Activated CD4-positive, alpha-beta memory T cell treated with anti-CD3 and anti-CD28 coated beads, Interleukin-2, amount 10 ng/mL, durations not matched to agents 7 days and 5 days (primary cell): ENCODE measurements around the gene ETF1. TPM values are rescaled to one million over a fixed set of nuclear protein-coding genes. Genes with fewer than 3 reads are reported as not detected.

Experiments used
- CTCF ChIA-PET: fragments of 350-600 bp; sonication (Branson Sonifier 250); formaldehyde crosslinking; loops from one replicate; lab custom pipeline; 2021; ENCODE audit warnings: antibody characterized with exemption, inconsistent platforms; lab: Charles Lee
- POLR2A ChIA-PET: fragments of 350-600 bp; sonication (Branson Sonifier 250); formaldehyde crosslinking; loops from one replicate; lab custom pipeline; 2021; ENCODE audit warnings: antibody characterized with exemption; lab: Charles Lee
- DNase-seq: peaks from one replicate; pipeline ENCODE4 v3.0.0-alpha.2; 2020
- H3K27ac Mint-ChIP-seq: one replicate; pipeline ENCODE4 v1.8.0; 2021; ENCODE audit warnings: mild to moderate bottlenecking, mixed read lengths
- H3K27me3 Mint-ChIP-seq: one replicate; pipeline ENCODE4 v1.8.0; 2021; ENCODE audit warnings: mixed read lengths
- H3K36me3 Mint-ChIP-seq: one replicate; pipeline ENCODE4 v1.8.0; 2021; ENCODE audit warnings: low read depth, mixed read lengths
- H3K4me1 Mint-ChIP-seq: one replicate; pipeline ENCODE4 v1.8.0; 2021; ENCODE audit warnings: mixed read lengths
- H3K4me3 Mint-ChIP-seq: one replicate; pipeline ENCODE4 v1.8.0; 2021; ENCODE audit warnings: mild to moderate bottlenecking, mixed read lengths
- H3K9me3 Mint-ChIP-seq: one replicate; pipeline ENCODE4 v1.8.0; 2021; ENCODE audit warnings: mixed read lengths
- total RNA-seq, 2 experiments: library from RNA; stranded (reverse); gene quantifications; one replicate each; pipeline ENCODE4 v1.2.3, GENCODE V29; 2021

The ETF1 gene
- total RNA-seq, 2 experiments from 2014 or later: 77.5 to 81.7 TPM

DNA sequence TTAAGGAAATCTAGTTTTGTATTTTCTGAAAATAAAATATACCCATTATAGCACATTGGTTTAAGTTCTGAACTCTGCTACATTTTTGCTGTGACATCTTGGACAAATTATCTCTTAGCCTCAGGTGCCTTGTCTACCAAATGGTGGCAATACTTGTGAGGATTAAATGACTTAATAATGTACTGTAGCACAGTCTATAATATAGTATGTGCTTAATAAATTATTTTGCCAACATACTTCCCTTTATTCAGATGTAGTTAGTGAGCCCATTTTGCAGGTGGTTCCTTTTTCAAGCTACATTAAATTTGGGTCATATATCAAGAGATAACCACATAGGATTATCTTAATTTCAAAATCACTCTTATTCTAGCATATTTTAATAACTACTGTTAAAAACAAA is 3.2 kb downstream of the ETF1 start:
- ChIA-PET POLR2A (interaction anchor here (1.0 kb wide), 1 partner anchor 13 kb away, joined by 4 read pairs; no protein-coding TSS in a partner anchor), CTCF (no interaction called here)
- H3K36me3 Mint-ChIP-seq: peaks cover 41% of the 10 kb centered on the region
- no peaks in the 10 kb centered on the region for H3K9me3 Mint-ChIP-seq
- peaks cover 58% of the 10 kb centered on the region for H3K4me1 Mint-ChIP-seq
- H3K4me3 Mint-ChIP-seq: no peak overlapping the region
- no peak for DNase-seq
- H3K27ac Mint-ChIP-seq: no peak overlapping the region
- H3K27me3 Mint-ChIP-seq: no peaks in the 10 kb centered on the region

DNA sequence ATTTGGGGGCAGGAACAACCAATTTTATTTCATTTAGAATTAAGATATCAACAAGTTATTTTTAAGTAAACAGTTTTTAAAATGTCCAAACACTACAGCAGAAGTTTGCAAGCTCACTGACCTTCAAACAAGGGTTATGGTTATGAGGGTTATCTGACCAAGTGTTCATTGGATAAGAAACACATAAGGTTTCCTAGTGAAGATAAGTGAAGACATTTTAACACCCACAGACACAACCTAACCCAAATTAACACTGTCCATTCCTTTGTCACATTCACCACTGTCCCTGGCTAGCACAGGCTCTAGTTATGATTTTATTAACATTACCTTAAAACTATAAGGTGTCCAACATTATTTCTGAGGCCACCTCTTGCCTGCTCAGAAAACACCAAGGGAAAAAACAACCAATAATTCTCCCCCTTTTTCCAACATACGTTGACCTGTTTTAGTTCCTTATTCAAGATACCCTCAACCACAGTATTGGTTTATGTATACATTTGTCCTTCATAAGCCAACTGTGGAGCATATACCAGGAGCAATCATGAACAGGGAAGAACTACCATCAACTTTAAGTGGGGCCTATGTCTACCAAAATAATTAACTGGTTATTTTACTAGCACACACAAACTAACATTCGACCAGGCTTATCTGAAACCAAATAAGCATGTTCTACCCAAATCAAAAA is 4.0 kb downstream of the ETF1 start:
- Mint-ChIP-seq H3K36me3 (peaks cover 43% of the 10 kb centered on the region), H3K27ac (no peak overlapping the region), H3K27me3 (no peaks in the 10 kb centered on the region), H3K4me3 (no peak overlapping the region), H3K4me1 (peaks cover 55% of the 10 kb centered on the region), H3K9me3 (no peaks in the 10 kb centered on the region)
- DNase-seq: no peak
- POLR2A ChIA-PET: no interaction called here
- CTCF ChIA-PET: no interaction called here

DNA sequence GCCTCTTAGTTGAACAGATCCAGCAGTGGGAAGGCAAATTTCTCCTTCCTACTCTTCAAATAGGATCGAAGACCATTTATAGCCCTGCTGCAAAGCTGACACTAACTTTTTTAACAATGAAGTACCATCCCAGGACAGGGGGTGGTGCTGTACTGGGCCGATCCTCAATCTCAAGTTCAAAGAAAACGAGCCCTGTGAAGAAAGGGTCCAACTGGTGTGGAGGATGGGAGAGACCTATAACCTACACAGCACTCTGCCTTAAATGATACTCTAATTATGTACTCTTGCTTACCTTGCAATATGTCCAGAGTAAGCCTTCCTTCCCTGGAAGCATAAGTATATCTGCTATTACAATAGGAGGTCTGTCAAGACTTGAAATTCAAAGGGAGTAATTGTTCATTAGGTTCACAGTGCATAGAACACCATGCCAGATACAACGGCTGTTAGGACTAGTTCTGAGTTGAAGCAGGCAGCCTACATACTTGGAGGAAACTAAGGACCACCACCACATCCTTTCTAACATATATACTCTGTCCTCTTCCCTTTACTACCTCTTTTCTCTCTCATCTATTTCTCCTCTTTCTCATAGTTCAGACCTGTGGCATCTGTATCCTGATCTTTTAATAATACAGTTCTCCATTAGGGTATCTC is 6.2 kb downstream of the ETF1 start:
- H3K9me3 Mint-ChIP-seq: no peaks in the 10 kb centered on the region
- no peak for DNase-seq
- POLR2A ChIA-PET: interaction anchor here (0.6 to 2.1 kb wide), 3 partner anchors 10 to 39 kb away, joined by 3 to 5 read pairs (median 5); partner anchors contain the start of gene HSPA9
- no peak overlapping the region for H3K4me3 Mint-ChIP-seq
- H3K27ac Mint-ChIP-seq: peak overlapping the region; percentile 42
- peaks cover 52% of the 10 kb centered on the region for H3K36me3 Mint-ChIP-seq
- no peaks in the 10 kb centered on the region for H3K27me3 Mint-ChIP-seq
- CTCF ChIA-PET: interaction anchor here (1.1 to 1.7 kb wide), 2 partner anchors 10 to 11 kb away, joined by 3 to 6 read pairs; no protein-coding TSS in a partner anchor
- peaks cover 62% of the 10 kb centered on the region for H3K4me1 Mint-ChIP-seq

DNA sequence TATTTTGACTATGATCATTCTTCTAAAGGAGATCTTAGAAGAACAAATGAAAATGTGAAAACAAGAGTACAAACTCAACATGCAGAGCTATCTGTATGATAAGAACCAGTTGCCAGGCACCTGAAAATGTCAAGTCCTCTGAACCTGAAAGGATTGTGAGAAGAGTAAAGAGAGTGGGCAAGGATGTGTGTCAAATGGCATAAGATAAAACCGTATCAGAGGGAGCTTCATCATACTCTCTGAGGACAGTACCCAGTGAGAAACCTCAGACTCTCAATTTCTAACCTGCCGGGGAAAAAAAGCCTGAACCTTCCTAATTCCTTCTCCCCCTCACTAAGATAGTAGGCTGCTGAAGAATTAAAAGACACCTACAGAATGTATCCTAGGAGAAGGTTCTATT is 6.8 kb downstream of the ETF1 start:
- Mint-ChIP-seq H3K27ac (peak overlapping the region; percentile 42), H3K9me3 (no peaks in the 10 kb centered on the region), H3K27me3 (no peaks in the 10 kb centered on the region), H3K4me1 (peaks cover 58% of the 10 kb centered on the region), H3K36me3 (peaks cover 53% of the 10 kb centered on the region), H3K4me3 (no peak overlapping the region)
- ChIA-PET POLR2A (interaction anchor here (0.7 to 2.1 kb wide), 3 partner anchors 9 to 39 kb away, joined by 3 to 5 read pairs (median 5); partner anchors contain the start of gene HSPA9), CTCF (interaction anchor here (0.8 to 1.7 kb wide), 3 partner anchors 10 to 32 kb away, joined by 3 to 6 read pairs (median 3); no protein-coding TSS in a partner anchor)
- DNase-seq: no peak

DNA sequence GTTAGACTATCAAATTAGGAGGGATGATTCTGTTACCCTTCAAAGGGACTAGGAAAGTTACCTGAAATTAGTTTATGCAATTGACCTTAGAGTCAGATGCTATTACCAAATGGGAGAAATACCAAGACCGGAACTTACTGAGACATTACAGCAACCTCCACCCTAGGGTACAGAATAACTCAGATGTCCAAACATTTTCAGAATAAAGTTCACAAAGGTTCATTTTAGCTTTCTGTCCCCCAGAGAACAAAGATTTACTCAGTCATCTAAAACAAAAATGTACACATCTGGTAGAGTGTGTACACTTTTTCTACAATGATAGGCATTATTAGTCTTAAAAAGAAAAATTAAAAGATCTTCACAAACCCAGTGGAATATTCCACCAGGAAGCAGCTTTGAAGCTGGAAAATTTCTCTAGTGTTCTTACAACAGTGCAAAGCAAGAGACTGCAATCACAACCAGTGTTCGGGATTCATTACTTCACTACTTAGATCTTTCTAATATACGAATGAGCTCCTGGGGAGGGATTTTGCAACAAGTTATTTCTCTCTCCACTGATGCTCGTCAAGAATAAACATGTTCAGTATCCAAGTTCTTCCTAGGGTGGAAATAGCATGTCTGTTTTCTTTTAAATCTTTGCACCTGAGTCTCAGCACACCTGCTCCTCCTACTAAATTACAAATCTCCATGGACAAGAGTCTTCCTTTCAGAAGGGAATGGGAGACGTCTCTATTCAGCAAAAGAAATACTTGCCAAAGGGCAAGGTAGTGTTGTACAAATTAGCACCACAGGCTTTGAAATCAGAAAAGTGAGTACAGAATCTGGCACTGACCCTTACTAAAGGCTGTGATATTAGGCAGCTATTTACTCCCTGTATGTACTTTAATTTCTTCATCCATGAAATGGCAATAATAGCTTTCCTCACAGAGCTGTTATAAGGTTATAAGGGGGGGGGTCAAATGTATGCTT is 8.8 kb downstream of the ETF1 start:
- Mint-ChIP-seq H3K27ac (no peak overlapping the region), H3K4me1 (peaks cover 49% of the 10 kb centered on the region), H3K9me3 (no peaks in the 10 kb centered on the region), H3K4me3 (no peak overlapping the region), H3K36me3 (peaks cover 53% of the 10 kb centered on the region), H3K27me3 (no peaks in the 10 kb centered on the region)
- POLR2A ChIA-PET: interaction anchor here (1.6 to 4.6 kb wide), 2 partner anchors 9 to 42 kb away, joined by 6 to 31 read pairs; partner anchors contain the start of genes ETF1 and HSPA9
- DNase-seq: no peak
- CTCF ChIA-PET: interaction anchor here (0.6 to 1.0 kb wide), 3 partner anchors 8 to 84 kb away, joined by 3 to 7 read pairs (median 5); no protein-coding TSS in a partner anchor

DNA sequence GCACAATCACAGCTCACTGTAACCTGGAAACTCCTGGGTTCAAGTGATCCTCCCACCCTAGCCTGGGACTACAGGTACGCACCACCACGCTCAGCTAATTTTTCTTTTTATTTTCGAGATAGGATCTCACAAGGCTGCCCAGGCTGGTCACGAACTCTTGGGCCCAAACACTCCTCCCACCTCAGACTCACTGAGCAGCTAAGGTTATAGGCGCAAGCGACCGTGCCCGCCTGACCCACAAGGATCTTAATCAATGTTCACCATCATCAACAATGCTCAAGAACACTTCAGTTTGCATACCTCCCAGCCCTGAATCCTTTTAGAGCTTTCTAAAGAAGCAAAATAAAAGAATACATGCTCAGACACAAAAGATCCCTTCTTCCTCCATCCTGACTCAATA is 13.2 kb downstream of the ETF1 start:
- no peaks in the 10 kb centered on the region for H3K27me3 Mint-ChIP-seq
- no peak overlapping the region for H3K27ac Mint-ChIP-seq
- peaks cover 36% of the 10 kb centered on the region for H3K4me1 Mint-ChIP-seq
- ChIA-PET POLR2A (interaction anchor here (0.8 to 1.1 kb wide), 2 partner anchors 13 to 18 kb away, joined by 4 to 11 read pairs; partner anchors contain the start of gene ETF1), CTCF (interaction anchor here (0.7 to 2.2 kb wide), 3 partner anchors 13 to 178 kb away, joined by 3 to 7 read pairs (median 6); partner anchors contain the start of genes ETF1 and KDM3B)
- H3K4me3 Mint-ChIP-seq: no peak overlapping the region
- peaks cover 45% of the 10 kb centered on the region for H3K36me3 Mint-ChIP-seq
- no peak for DNase-seq
- H3K9me3 Mint-ChIP-seq: no peaks in the 10 kb centered on the region

DNA sequence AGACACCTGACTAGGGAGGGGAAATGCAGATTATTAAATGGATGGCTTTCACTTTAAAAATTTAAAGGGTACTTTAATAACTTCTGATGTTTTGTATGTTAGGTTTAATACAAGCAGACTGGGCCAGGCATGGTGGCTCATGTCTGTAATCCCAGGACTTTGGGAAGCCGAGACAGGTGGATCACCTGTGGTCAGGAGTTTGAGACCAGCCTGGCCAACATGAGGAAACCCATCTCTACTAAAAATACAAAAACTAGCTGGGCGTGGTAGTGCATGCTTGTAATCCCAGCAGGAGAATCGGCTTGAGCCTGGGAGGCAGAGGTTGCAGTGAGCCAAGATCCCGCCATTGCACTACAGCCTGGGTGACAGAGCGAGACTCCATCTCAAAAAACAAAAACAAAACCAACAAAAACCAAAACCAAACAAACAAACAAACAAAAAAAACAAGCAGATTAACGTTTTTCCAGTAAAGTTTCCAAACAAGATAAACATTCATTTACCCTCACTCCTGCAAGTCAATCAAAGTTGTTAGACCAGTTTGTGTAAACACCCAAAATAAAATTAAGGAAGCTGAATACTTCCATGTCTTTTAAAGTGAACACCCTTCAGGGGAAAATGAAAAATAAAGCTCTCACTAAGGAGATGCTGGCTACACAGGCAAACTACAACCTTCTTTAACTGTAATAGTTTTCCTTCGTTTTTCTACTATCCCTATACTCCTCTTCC is 14.1 kb downstream of the ETF1 start:
- no peak for DNase-seq
- H3K4me1 Mint-ChIP-seq: peaks cover 30% of the 10 kb centered on the region
- H3K27me3 Mint-ChIP-seq: no peaks in the 10 kb centered on the region
- ChIA-PET POLR2A (interaction anchor here (0.7 to 3.9 kb wide), 4 partner anchors 14 to 351 kb away, joined by 3 to 15 read pairs (median 4); partner anchors contain the start of gene ETF1), CTCF (interaction anchor here (1.8 to 2.3 kb wide), 3 partner anchors 14 to 177 kb away, joined by 6 to 7 read pairs (median 6); partner anchors contain the start of genes ETF1 and KDM3B)
- H3K36me3 Mint-ChIP-seq: peaks cover 38% of the 10 kb centered on the region
- no peaks in the 10 kb centered on the region for H3K9me3 Mint-ChIP-seq
- no peak overlapping the region for H3K4me3 Mint-ChIP-seq
- no peak overlapping the region for H3K27ac Mint-ChIP-seq

DNA sequence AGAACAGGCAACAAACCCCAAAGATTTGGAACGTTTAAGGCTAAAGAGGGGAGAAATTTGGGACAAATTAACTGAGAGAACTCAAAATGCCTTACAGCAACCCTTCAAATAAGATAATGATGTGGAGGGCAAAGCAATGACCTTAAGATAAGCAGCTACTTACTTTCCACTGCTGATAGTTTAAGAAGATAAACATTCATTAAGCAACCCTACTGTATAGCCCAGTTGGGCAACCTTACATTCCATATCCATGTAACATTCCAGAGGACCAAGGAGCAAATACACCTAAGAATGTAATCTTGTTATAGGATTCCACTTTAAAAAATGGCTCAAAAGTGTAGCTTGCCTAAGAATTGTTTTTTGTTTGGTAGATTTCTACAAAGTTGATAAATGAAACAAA is 14.8 kb downstream of the ETF1 start:
- ChIA-PET POLR2A (interaction anchor here (1.1 to 3.9 kb wide), 2 partner anchors 15 to 351 kb away, joined by 3 to 15 read pairs; partner anchors contain the start of gene ETF1), CTCF (interaction anchor here (1.8 to 2.3 kb wide), 3 partner anchors 14 to 176 kb away, joined by 6 to 7 read pairs (median 6); partner anchors contain the start of genes ETF1 and KDM3B)
- no peaks in the 10 kb centered on the region for H3K27me3 Mint-ChIP-seq
- no peak overlapping the region for H3K4me3 Mint-ChIP-seq
- H3K27ac Mint-ChIP-seq: no peak overlapping the region
- H3K36me3 Mint-ChIP-seq: peaks cover 35% of the 10 kb centered on the region
- H3K4me1 Mint-ChIP-seq: peaks cover 29% of the 10 kb centered on the region
- no peak for DNase-seq
- no peaks in the 10 kb centered on the region for H3K9me3 Mint-ChIP-seq

DNA sequence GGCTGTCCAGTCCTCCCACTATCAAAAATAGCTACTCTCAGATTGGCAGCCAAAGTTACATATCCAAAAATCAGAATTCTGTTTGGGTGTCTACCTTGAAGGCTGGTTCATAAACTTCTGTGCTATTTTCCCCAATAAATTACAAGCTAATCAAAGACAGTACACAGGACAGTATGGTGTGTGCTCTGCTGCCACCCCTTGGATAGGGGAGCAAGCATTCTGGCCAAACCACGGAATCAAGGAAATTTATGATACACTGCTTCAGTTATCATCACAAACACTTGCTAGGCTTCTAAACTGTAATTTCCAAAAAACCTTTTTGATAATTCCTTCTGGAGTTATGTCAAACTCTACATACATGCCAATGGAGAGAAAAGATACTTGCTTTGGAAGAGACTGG is 15.9 kb downstream of the ETF1 start:
- H3K4me1 Mint-ChIP-seq: peaks cover 29% of the 10 kb centered on the region
- no peak overlapping the region for H3K4me3 Mint-ChIP-seq
- ChIA-PET CTCF (interaction anchor here (1.0 to 2.3 kb wide), 4 partner anchors 7 to 64 kb away, joined by 3 to 7 read pairs (median 4); no protein-coding TSS in a partner anchor), POLR2A (interaction anchor here (1.1 to 3.9 kb wide), 2 partner anchors 9 to 16 kb away, joined by 5 to 15 read pairs; partner anchors contain the start of gene ETF1)
- peak overlapping the region; percentile 7 for H3K27ac Mint-ChIP-seq
- peaks cover 29% of the 10 kb centered on the region for H3K36me3 Mint-ChIP-seq
- H3K9me3 Mint-ChIP-seq: no peaks in the 10 kb centered on the region
- H3K27me3 Mint-ChIP-seq: no peaks in the 10 kb centered on the region
- no peak for DNase-seq

DNA sequence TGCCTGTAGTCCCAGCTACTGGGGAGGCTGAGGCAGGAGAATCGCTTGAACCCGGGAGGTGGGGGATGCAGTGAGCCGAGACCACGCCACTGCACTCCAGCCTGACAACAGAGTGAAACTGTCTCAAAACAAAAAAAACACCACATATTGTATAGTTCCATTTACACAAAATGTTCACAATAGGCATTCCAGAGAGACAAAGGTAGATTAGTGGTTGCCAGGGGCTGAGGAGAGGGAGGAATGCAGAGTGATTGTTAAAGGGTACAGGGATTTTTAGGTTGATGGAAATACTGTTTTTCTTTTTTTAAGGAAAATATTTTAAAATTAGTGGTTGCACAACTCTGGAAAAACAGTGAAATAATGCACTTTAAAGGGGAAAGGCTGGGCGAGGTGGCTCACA is 19.6 kb downstream of the ETF1 start:
- no peaks in the 10 kb centered on the region for H3K27me3 Mint-ChIP-seq
- H3K9me3 Mint-ChIP-seq: no peaks in the 10 kb centered on the region
- H3K4me1 Mint-ChIP-seq: peaks cover 18% of the 10 kb centered on the region
- peaks cover 25% of the 10 kb centered on the region for H3K36me3 Mint-ChIP-seq
- CTCF ChIA-PET: no interaction called here
- H3K27ac Mint-ChIP-seq: no peak overlapping the region
- no peak overlapping the region for H3K4me3 Mint-ChIP-seq
- POLR2A ChIA-PET: interaction anchor here (1.0 kb wide), 1 partner anchor 19 kb away, joined by 3 read pairs; no protein-coding TSS in a partner anchor
- no peak for DNase-seq

DNA sequence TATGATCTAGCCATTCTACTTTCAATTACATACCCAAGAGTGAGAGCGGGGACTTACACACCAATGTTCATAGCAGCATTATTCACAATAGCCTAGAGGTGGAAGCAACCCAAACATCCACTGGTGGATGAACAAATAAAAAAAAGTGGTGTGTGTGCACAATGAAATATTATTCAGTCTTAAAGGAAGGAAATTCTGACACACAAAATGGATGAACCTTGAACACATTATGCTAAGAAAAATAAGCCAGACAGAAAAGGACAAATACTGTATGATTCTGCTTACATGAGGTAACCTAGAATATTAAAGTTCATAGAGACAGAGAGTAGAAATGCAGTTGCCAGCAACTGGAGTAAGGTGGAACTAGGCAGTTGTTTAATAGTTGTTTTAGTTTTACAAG is 22.1 kb downstream of the ETF1 start:
- peaks cover 36% of the 10 kb centered on the region for H3K36me3 Mint-ChIP-seq
- peaks cover 11% of the 10 kb centered on the region for H3K4me1 Mint-ChIP-seq
- POLR2A ChIA-PET: no interaction called here
- no peaks in the 10 kb centered on the region for H3K27me3 Mint-ChIP-seq
- H3K27ac Mint-ChIP-seq: no peak overlapping the region
- H3K9me3 Mint-ChIP-seq: no peaks in the 10 kb centered on the region
- no peak for DNase-seq
- no peak overlapping the region for H3K4me3 Mint-ChIP-seq
- CTCF ChIA-PET: interaction anchor here (0.6 kb wide), 1 partner anchor 750 kb away, joined by 4 read pairs; no protein-coding TSS in a partner anchor
